MM.1S (cell line): ENCODE results near the gene C6orf136.

Experiments used
- DNase-seq: peaks from one replicate; pipeline ENCODE4 v3.0.0-alpha.2; 2015
- H2AFZ ChIP-seq: fragments of 300-600 bp; sonication (generic); 2 replicates; pipeline ENCODE4 v1.6.0; 2016; ENCODE audit warnings: antibody characterized with exemption, low read length
- H3F3A ChIP-seq: fragments of 300-600 bp; sonication (generic); 2 replicates; pipeline ENCODE4 v1.6.1; 2016; ENCODE audit warnings: mild to moderate bottlenecking, antibody characterized with exemption, low read length, moderate library complexity, mixed read lengths; ENCODE audit not compliant: insufficient read depth
- H3K27ac ChIP-seq: fragments of 300-600 bp; sonication (generic); 2 replicates; pipeline ENCODE4 v1.5.1; 2016; ENCODE audit warnings: mild to moderate bottlenecking, low read length
- H3K27me3 ChIP-seq: fragments of 300-600 bp; sonication (generic); replicated peaks from 2 replicates; pipeline ENCODE4 v1.6.0; 2016; ENCODE audit warnings: low read length; ENCODE audit not compliant: insufficient read depth
- H3K36me3 ChIP-seq: fragments of 300-600 bp; sonication (generic); replicated peaks from 2 replicates; pipeline ENCODE4 v1.6.1; 2016; ENCODE audit warnings: mild to moderate bottlenecking, low read length, mixed read lengths; ENCODE audit not compliant: insufficient read depth
- H3K4me1 ChIP-seq: fragments of 300-600 bp; sonication (generic); 2 replicates; pipeline ENCODE4 v1.6.1; 2016; ENCODE audit warnings: low read length, mixed read lengths
- H3K4me2 ChIP-seq: fragments of 300-600 bp; sonication (generic); 2 replicates; pipeline ENCODE4 v1.6.0; 2016; ENCODE audit warnings: low read depth, low read length
- H3K4me3 ChIP-seq: fragments of 300-600 bp; sonication (generic); 2 replicates; pipeline ENCODE4 v1.5.1; 2016; ENCODE audit warnings: low read length, mixed read lengths
- H3K79me2 ChIP-seq: fragments of 300-600 bp; sonication (generic); 2 replicates; pipeline ENCODE4 v1.6.1; 2016; ENCODE audit warnings: mixed run types, low read length, mixed read lengths
- H3K9ac ChIP-seq: fragments of 300-600 bp; sonication (generic); 2 replicates; pipeline ENCODE4 v1.6.1; 2016; ENCODE audit warnings: low read length, mixed read lengths
- H3K9me2 ChIP-seq: fragments of 300-600 bp; sonication (generic); replicated peaks from 2 replicates; pipeline ENCODE4 v1.6.1; 2016; ENCODE audit warnings: mild to moderate bottlenecking, low read length, mixed read lengths; ENCODE audit not compliant: insufficient read depth
- H3K9me3 ChIP-seq: fragments of 300-600 bp; sonication (generic); replicated peaks from 2 replicates; pipeline ENCODE4 v1.6.1; 2016; ENCODE audit warnings: mild to moderate bottlenecking, low read length, mixed read lengths; ENCODE audit not compliant: insufficient read depth
- H4K20me1 ChIP-seq: fragments of 300-600 bp; sonication (generic); 2 replicates; pipeline ENCODE4 v1.6.1; 2016; ENCODE audit warnings: mild to moderate bottlenecking, low read length, moderate library complexity, mixed read lengths; ENCODE audit not compliant: insufficient read depth
- EZH2 ChIP-seq: fragments of 300-600 bp; sonication (generic); optimal IDR thresholded peaks from 2 replicates; pipeline ENCODE3; 2017; ENCODE audit warnings: low read depth, mild to moderate bottlenecking, antibody characterized with exemption, low read length, mixed read lengths
- EZH2phosphoT487 ChIP-seq: fragments of 300-600 bp; sonication (generic); IDR thresholded peaks from 2 replicates; pipeline ENCODE4 v1.6.1; 2018; ENCODE audit warnings: antibody characterized with exemption, low read length
- TF ChIP-seq, protein P1 (sequence below): fragments of 300-600 bp; sonication (generic); IDR thresholded peaks from 2 replicates; pipeline ENCODE4 v1.5.1; 2016; ENCODE audit warnings: antibody characterized with exemption, low read length, mixed read lengths

Gene C6orf136

DNA sequence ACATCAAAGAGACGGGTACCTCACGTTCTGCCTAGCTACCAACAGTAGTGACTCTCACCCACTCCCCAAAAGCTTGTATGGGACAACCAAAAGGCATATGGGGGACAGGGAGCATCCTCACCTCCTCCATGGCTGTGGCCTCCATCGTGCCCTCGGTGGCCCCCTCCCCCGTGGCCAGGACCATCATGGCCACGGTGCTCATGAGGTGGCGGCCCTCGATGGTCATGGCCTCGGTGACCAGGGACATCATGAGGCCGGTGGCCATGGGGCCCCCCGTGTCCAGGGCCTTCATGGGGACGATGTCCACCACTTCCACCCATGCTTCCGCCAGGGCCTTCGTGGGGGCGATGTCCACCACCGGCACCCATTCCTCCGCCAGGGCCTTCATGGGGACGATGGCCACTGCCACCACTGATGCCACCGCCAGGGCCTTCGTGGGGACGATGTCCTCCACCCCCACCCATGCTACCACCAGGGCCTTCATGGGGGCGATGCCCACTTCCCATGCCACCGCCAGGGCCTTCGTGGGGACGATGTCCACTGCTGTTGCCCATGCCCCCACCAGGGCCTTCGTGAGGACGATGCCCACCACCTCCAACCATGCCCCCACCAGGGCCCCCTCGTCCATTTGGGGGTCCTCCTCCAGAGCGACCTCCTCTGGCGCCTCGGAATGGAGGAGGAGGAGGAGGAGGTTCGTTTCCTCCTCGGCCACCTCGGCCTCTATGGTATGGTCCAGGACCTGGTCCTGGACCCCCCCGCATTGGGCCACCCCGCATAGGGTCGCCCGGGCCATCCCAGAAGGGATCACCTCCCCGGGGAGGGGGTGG lies 44.9 kb upstream of the C6orf136 start:
- no peaks in the 10 kb centered on the region for H3K9me2 ChIP-seq
- no peak overlapping the region for H3K27ac ChIP-seq
- TF ChIP-seq EZH2phosphoT487 (no peak), EZH2 (no peak)
- TF ChIP-seq, protein P1, sequence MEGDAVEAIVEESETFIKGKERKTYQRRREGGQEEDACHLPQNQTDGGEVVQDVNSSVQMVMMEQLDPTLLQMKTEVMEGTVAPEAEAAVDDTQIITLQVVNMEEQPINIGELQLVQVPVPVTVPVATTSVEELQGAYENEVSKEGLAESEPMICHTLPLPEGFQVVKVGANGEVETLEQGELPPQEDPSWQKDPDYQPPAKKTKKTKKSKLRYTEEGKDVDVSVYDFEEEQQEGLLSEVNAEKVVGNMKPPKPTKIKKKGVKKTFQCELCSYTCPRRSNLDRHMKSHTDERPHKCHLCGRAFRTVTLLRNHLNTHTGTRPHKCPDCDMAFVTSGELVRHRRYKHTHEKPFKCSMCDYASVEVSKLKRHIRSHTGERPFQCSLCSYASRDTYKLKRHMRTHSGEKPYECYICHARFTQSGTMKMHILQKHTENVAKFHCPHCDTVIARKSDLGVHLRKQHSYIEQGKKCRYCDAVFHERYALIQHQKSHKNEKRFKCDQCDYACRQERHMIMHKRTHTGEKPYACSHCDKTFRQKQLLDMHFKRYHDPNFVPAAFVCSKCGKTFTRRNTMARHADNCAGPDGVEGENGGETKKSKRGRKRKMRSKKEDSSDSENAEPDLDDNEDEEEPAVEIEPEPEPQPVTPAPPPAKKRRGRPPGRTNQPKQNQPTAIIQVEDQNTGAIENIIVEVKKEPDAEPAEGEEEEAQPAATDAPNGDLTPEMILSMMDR: no peak
- H4K20me1 ChIP-seq: peaks cover 12% of the 10 kb centered on the region; the same call in 1 of the 2 replicates
- DNase-seq: no peak
- peaks cover 24% of the 10 kb centered on the region for H3K79me2 ChIP-seq
- no peak overlapping the region for H2AFZ ChIP-seq
- H3F3A ChIP-seq: peaks cover 74% of the 10 kb centered on the region
- no peaks in the 10 kb centered on the region for H3K4me1 ChIP-seq
- H3K9me3 ChIP-seq: no peaks in the 10 kb centered on the region
- H3K27me3 ChIP-seq: no peaks in the 10 kb centered on the region
- H3K36me3 ChIP-seq: peaks cover 44% of the 10 kb centered on the region
- H3K4me3 ChIP-seq: no peak overlapping the region
- no peak overlapping the region for H3K9ac ChIP-seq
- no peak overlapping the region for H3K4me2 ChIP-seq

DNA sequence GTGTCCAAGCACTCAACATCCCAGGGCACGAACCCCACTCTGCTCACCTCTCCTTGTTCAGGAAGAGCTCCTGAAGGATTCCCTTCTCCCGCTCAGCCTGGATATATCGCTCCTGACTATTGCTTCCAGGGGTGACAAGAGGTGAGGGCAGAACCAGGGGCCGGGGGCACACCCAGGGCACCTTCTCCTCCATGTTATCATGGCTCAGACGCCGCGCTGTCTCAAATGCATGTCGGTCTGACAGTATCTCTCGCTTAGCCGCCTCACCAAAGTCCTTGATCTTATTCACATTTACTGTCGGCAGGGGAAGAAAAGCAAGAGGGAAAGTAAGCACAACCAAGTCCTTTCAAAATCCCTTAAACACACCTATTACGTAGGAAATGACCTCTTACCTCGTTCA lies 43.0 kb upstream of the C6orf136 start:
- H3K79me2 ChIP-seq: peaks cover 38% of the 10 kb centered on the region
- H3K4me2 ChIP-seq: no peak overlapping the region
- peaks cover 47% of the 10 kb centered on the region for H3K36me3 ChIP-seq
- no peak overlapping the region for H3K4me3 ChIP-seq
- H3F3A ChIP-seq: peaks cover 57% of the 10 kb centered on the region
- no peak overlapping the region for H3K9ac ChIP-seq
- no peak overlapping the region for H3K27ac ChIP-seq
- H3K27me3 ChIP-seq: no peaks in the 10 kb centered on the region
- H3K9me3 ChIP-seq: no peaks in the 10 kb centered on the region
- H3K4me1 ChIP-seq: no peaks in the 10 kb centered on the region
- TF ChIP-seq, protein P1: no peak
- no peak for TF ChIP-seq EZH2
- no peak overlapping the region for H2AFZ ChIP-seq
- H4K20me1 ChIP-seq: peaks cover 12% of the 10 kb centered on the region; the same call in 1 of the 2 replicates
- no peaks in the 10 kb centered on the region for H3K9me2 ChIP-seq
- no peak for DNase-seq

DNA sequence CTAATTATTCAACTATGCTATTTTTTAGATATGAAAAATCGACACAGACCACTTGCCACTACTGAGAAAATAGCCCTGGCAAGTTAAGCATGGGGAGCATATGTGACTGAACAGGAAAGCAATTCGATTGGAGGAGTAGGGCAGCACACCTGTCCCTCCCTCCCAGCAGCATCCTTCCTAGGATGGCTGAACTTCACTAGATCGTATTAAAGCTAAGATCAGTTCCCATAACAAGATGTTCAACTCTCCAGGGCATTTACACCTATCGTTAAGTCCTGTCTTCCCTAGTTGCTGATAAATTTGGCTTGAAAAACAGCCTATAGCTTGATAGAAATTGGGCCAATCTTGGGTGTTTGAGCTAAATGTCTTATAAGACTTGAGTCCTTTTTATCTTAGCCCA lies 36.9 kb upstream of the C6orf136 start:
- Histone ChIP-seq H3K79me2 (peaks cover 88% of the 10 kb centered on the region), H2AFZ (no peak overlapping the region), H3K36me3 (peaks cover 25% of the 10 kb centered on the region; the same call in 1 of the 2 replicates), H3K4me2 (no peak overlapping the region), H3K9me3 (no peaks in the 10 kb centered on the region), H3K9me2 (no peaks in the 10 kb centered on the region), H3K4me3 (no peak overlapping the region), H4K20me1 (no peaks in the 10 kb centered on the region; the same call in 1 of the 2 replicates), H3K4me1 (peaks cover 8% of the 10 kb centered on the region; the same call in 1 of the 2 replicates), H3K9ac (no peak overlapping the region), H3K27me3 (no peaks in the 10 kb centered on the region), H3F3A (peaks cover 29% of the 10 kb centered on the region), H3K27ac (no peak overlapping the region)
- no peak for TF ChIP-seq EZH2phosphoT487
- TF ChIP-seq, protein P1: no peak
- TF ChIP-seq EZH2: no peak
- no peak for DNase-seq
